HG03520 (cell line): ENCODE data around the gene MPZL3.

Source experiments
- ATAC-seq: cut with Tn5 transposase; IDR thresholded peaks from one replicate; pipeline ENCODE4 v1.9.1; 2021; ENCODE audit warnings: mild to moderate bottlenecking, moderate library complexity; ENCODE audit not compliant: unreplicated experiment

MPZL3 gene

GRCh38 chr11:118265954-118266353 lies 13.8 kb upstream of the MPZL3 start:
- ATAC-seq, result no peak

GRCh38 chr11:118264569-118265465 lies 12.7 kb upstream of the MPZL3 start:
- no peak for ATAC-seq

GRCh38 chr11:118263695-118264568 lies 11.8 kb upstream of the MPZL3 start, which contains the start of gene MPZL2:
Gene MPZL2, minus strand, starts transcription at chr11:118264297. Its CDS starts 144 bp downstream, at chr11:118264153.
- ATAC-seq, result no peak

GRCh38 chr11:118263112-118263511 lies 10.9 kb upstream of the MPZL3 start:
- ATAC-seq, result no peak

GRCh38 chr11:118260353-118260752 lies 8.2 kb upstream of the MPZL3 start:
- no peak for ATAC-seq

DNA sequence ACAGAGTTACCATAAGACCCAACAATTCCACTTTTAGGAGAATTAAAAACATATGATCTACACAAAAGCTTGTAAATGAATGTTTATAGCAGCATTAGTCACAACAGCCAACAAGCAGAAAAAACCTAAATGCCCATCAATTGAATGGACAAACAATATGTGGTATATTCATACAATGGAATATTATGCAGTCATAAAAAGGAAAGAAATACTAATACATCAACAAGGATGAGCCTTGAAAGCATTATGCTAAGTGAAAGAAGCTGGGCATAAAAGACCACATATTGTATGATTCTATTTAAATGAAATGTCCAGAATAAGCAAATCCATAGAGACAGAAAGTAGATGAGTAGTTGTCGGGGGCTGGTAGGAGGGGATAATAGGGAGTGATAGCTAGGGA lies 7.0 kb upstream of the MPZL3 start:
- ATAC-seq, result no peak

- no peak for ATAC-seq
Observed at GRCh38 chr11:118258410-118258809, 6.2 kb upstream of the MPZL3 start.

DNA sequence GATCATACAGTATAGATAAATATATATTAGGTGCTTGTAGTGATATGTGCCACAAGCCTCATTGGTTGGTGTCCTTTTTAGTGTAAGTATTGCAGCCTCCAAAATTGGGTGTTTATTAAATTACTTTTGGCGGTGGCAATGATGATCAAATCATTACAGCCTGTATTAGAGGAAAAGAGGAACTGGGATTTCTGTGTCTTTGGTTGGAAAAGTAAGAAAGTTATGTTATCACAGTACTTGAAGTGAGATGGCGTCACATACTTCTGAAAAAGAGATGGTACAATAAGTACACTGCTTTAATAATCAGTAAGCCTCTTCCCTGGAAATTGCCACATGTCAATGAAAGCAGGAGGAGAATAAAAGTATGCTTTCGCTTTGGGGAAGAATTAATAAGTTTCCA lies 523 bp upstream of the MPZL3 start:
- ATAC-seq, result no peak

DNA sequence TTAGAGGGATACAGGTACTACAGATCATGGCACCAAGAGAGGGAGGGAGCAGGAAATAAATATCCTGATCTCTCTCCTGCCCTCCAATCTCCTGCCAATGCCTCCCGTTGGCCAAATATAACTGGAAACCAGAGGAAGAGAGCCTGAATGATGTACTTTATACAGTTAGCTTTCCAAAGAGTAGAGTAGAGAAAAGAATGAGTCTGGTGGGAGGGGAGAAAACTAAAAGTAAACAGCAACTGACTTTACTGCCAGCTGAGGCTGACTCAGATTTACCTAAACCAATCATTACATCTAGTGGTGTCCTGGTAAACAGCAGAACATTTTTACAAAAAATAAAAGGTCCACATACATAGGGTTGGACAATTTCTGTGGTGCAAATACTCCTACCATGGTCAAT lies 5.1 kb downstream of the MPZL3 start:
- no peak for ATAC-seq

- ATAC-seq, result no peak
Observed at GRCh38 chr11:118245936-118246562, 6.1 kb downstream of the MPZL3 start.

GRCh38 chr11:118243993-118244762 lies 8.0 kb downstream of the MPZL3 start:
- no peak for ATAC-seq

DNA sequence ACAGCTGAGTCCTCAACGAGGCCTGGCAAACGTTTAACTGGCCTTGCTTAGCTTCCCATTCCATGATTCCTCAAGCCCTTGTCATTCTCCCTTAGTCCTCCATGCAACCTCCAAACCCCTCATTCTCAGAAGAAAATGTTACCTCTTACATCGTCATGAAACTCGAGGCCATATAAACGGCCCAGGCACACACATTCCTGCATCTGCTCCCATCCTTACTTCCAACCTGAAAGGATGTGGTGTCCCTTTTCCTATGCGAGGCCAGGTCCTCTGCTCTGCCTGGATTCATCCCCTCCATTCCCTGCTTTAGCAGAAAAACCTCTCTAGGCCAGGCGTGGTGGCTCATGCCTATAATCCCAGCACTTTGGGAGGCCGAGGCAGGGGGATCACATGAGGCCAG lies 9.0 kb downstream of the MPZL3 start:
- no peak for ATAC-seq

DNA sequence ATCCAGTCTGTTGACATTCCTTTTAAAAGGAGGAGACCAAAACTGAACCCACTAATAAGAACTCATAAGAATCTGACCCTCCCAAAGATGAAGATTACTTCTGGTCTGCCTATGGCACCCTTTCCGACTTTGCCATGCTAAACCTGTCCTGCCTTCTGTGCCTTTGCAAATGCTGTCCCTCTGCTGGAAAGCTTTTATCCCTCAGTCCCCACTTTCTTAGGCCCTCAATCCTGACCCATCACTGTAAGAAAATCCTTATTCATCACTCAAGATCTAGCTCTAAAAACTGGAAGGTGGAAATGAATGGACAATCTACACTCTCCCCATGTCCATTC lies 10.4 kb downstream of the MPZL3 start:
- ATAC-seq, result no peak

DNA sequence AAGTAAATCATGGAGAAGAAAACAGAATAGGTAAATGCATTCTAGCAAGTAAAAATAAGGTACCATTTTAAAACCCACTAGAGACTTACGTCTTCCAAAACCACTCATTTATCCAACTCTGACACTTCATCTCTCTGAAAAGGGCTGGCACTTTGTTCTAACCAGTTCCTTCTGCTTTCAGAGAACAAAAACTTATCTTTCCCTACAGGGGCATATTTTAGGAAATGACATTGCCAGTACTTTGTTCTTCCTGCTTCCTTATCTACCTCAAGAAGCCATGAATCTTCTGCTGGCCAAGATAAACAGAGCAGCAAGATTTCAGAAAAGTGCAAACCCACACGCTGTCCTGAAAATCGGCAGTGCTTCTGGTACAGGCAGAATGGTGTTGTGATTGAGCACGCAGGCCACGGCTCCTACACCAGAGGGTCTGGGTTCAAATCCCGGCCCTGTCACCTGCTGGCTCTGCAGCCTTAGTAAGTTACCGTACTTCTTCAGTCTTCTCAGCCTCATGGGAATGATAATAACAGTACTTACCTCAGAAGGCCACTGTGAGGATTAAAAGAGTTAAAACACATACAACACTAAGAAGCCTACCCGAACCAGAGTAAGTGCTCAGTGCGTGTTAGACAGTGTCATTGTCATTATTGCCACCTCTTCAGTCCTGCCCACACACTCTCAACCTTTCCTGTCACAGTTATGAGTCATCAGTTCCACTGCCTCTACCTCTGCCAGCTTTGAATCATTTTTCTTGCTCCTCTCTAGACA lies 11.0 kb downstream of the MPZL3 start:
- peak; percentile 90 for ATAC-seq

GRCh38 chr11:118239509-118240205 lies 12.5 kb downstream of the MPZL3 start:
- no peak for ATAC-seq

DNA sequence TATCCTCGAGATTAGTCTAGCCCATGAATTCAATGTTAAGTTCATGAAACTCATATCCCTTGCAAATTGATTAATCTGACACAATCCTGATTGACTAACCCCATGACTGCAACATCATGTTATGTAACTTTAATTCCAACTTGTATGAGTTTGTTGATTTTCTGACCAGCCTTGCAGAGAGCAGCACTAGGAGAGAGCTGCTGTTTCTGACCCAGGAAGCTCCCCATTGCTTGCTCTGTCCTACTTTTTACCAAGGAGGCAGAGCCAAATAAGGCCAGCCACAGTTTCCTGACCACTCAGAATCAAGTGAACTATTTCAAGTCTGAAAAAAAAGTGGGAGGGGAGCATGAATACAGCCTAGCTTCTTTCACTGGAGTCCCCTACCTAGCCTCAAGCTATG lies 13.2 kb downstream of the MPZL3 start:
- ATAC-seq, result no peak

GRCh38 chr11:118238421-118238820 lies 13.7 kb downstream of the MPZL3 start:
- no peak for ATAC-seq

DNA sequence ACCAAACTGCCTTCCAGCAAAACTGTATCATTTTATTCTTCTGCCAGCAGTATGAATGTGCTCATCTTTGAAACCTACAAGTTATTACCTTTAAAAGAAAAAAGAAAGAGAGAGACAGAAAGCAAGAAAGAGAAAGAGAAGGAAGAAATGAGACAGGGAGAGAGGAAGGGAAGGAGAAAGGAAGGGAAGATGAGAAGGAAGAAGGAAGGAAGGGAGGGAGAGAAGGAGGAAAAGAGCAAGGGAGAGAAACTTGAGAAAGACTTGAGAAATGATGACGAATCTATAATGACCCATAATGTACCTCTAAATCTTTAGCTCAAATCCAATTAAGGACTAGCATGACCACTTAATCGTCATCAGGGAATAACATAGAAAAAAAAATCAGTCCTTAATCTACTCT lies 16.0 kb downstream of the MPZL3 start:
- ATAC-seq, result no peak

GRCh38 chr11:118234833-118235232 lies 17.3 kb downstream of the MPZL3 start:
- no peak for ATAC-seq
